ENCODE results near the gene HPS5. TPM values are rescaled to one million over a fixed set of nuclear protein-coding genes. Genes with fewer than 3 reads are reported as not detected.
"Not testable (repeated sequence)": the region's sequence is repeated elsewhere in the genome, so short reads cannot be mapped to it uniquely, and the experiment has no call there.

HPS5 gene
- total RNA-seq, 2 experiments from 2014 or later: 15.8 to 18.0 TPM

GRCh38 chr11:18270102-18270501 lies 51.8 kb downstream of the HPS5 start:
- peaks cover 15% of the 10 kb centered on the region for H3K4me1 Mint-ChIP-seq (ENCODE audit: low read depth)
- CTCF ChIA-PET: interaction anchor here (1.0 kb wide), 1 partner anchor 26 kb away, joined by 3 read pairs; no protein-coding TSS in a partner anchor

GRCh38 chr11:18269252-18269651 lies 52.7 kb downstream of the HPS5 start:
- DNase-seq; H3K36me3 Mint-ChIP-seq (ENCODE audit: low read depth); H3K27me3 Mint-ChIP-seq (ENCODE audit: low read depth); CTCF ChIA-PET; ATAC-seq; POLR2A ChIA-PET; H3K4me3 Mint-ChIP-seq; H3K27ac Mint-ChIP-seq; H3K9me3 Mint-ChIP-seq (ENCODE audit: insufficient read depth): not testable (repeated sequence)
- peaks cover 22% of the 10 kb centered on the region for H3K4me1 Mint-ChIP-seq (ENCODE audit: low read depth)

More at GRCh38 chr11:18270102-18270501, 51.8 kb downstream of the HPS5 start:
- ATAC-seq: no peak
- Mint-ChIP-seq H3K27ac (no peak overlapping the region), H3K9me3 (ENCODE audit: insufficient read depth) (no peaks in the 10 kb centered on the region), H3K36me3 (ENCODE audit: low read depth) (peaks cover under 1% of the 10 kb centered on the region), H3K4me3 (no peak overlapping the region), H3K27me3 (ENCODE audit: low read depth) (no peaks in the 10 kb centered on the region)
- POLR2A ChIA-PET: no interaction called here
- DNase-seq: no peak

- Mint-ChIP-seq H3K27ac (peak overlapping the region; percentile 39), H3K4me1 (ENCODE audit: low read depth) (peaks cover 24% of the 10 kb centered on the region)
- POLR2A ChIA-PET: interaction anchor here (1.2 kb wide), 1 partner anchor 54 kb away, joined by 3 read pairs; no protein-coding TSS in a partner anchor
- CTCF ChIA-PET; DNase-seq; H3K9me3 Mint-ChIP-seq (ENCODE audit: insufficient read depth); H3K27me3 Mint-ChIP-seq (ENCODE audit: low read depth); H3K4me3 Mint-ChIP-seq; H3K36me3 Mint-ChIP-seq (ENCODE audit: low read depth): not testable (repeated sequence)
- ATAC-seq: peak; percentile 67
Measured at GRCh38 chr11:18267335-18268133, 54.4 kb downstream of the HPS5 start.

- H3K27ac Mint-ChIP-seq: no peak within 1 kb of the TSS
- peaks cover 3% of the 10 kb centered on the region for H3K27me3 Mint-ChIP-seq (ENCODE audit: low read depth)
- ATAC-seq: no peak
- no peaks in the 10 kb centered on the region for H3K36me3 Mint-ChIP-seq (ENCODE audit: low read depth)
- CTCF ChIA-PET: interaction anchor here (0.9 kb wide), 1 partner anchor 42 kb away, joined by 3 read pairs; no protein-coding TSS in a partner anchor
- POLR2A ChIA-PET: interaction anchor here (0.9 kb wide), 1 partner anchor 128 kb away, joined by 3 read pairs; the partner anchor contains the start of gene LDHA
- no peaks in the 10 kb centered on the region for H3K9me3 Mint-ChIP-seq (ENCODE audit: insufficient read depth)
- DNase-seq: no peak
- H3K4me1 Mint-ChIP-seq (ENCODE audit: low read depth): peaks cover 24% of the 10 kb centered on the region
- H3K4me3 Mint-ChIP-seq: no peak within 1 kb of the TSS
Measured at GRCh38 chr11:18265949-18266348, 56.0 kb downstream of the HPS5 start, which contains the start of gene SAA1. TSS of gene SAA1 (plus strand) at chr11:18266264. CDS start at chr11:18266888, 624 bp downstream.

GRCh38 chr11:18264677-18265555 lies 57.0 kb downstream of the HPS5 start:
- Mint-ChIP-seq H3K36me3 (ENCODE audit: low read depth) (no peaks in the 10 kb centered on the region), H3K27me3 (ENCODE audit: low read depth) (peaks cover 3% of the 10 kb centered on the region), H3K4me3 (no peak overlapping the region), H3K27ac (no peak overlapping the region), H3K4me1 (ENCODE audit: low read depth) (peaks cover 24% of the 10 kb centered on the region), H3K9me3 (ENCODE audit: insufficient read depth) (no peaks in the 10 kb centered on the region)
- POLR2A ChIA-PET: interaction anchor here (0.9 kb wide), 1 partner anchor 129 kb away, joined by 3 read pairs; the partner anchor contains the start of gene LDHA
- ATAC-seq: no peak
- CTCF ChIA-PET: interaction anchor here (0.9 to 1.3 kb wide), 2 partner anchors 21 to 41 kb away, joined by 3 to 7 read pairs; no protein-coding TSS in a partner anchor
- no peak for DNase-seq

GRCh38 chr11:18264035-18264434 lies 57.9 kb downstream of the HPS5 start:
- ATAC-seq (no peak), DNase-seq (no peak)
- Mint-ChIP-seq H3K27me3 (ENCODE audit: low read depth) (peaks cover 3% of the 10 kb centered on the region), H3K9me3 (ENCODE audit: insufficient read depth) (no peaks in the 10 kb centered on the region), H3K4me3 (no peak overlapping the region), H3K27ac (no peak overlapping the region), H3K4me1 (ENCODE audit: low read depth) (peaks cover 24% of the 10 kb centered on the region), H3K36me3 (ENCODE audit: low read depth) (no peaks in the 10 kb centered on the region)
- POLR2A ChIA-PET: interaction anchor here (0.6 kb wide), 1 partner anchor 468 kb away, joined by 3 read pairs; no protein-coding TSS in a partner anchor
- CTCF ChIA-PET: interaction anchor here (1.3 kb wide), 1 partner anchor 20 kb away, joined by 7 read pairs; no protein-coding TSS in a partner anchor

GRCh38 chr11:18262681-18263350 lies 59.1 kb downstream of the HPS5 start:
- H3K36me3 Mint-ChIP-seq (ENCODE audit: low read depth); POLR2A ChIA-PET; H3K27ac Mint-ChIP-seq; H3K9me3 Mint-ChIP-seq (ENCODE audit: insufficient read depth); CTCF ChIA-PET; H3K27me3 Mint-ChIP-seq (ENCODE audit: low read depth); ATAC-seq; H3K4me3 Mint-ChIP-seq; DNase-seq: not testable (repeated sequence)
- H3K4me1 Mint-ChIP-seq (ENCODE audit: low read depth): peaks cover 18% of the 10 kb centered on the region

- ChIA-PET CTCF (no interaction called here), POLR2A (no interaction called here)
- Mint-ChIP-seq H3K27me3 (ENCODE audit: low read depth) (peaks cover 8% of the 10 kb centered on the region), H3K4me3 (no peak overlapping the region), H3K27ac (no peak overlapping the region), H3K9me3 (ENCODE audit: insufficient read depth) (no peaks in the 10 kb centered on the region), H3K36me3 (ENCODE audit: low read depth) (no peaks in the 10 kb centered on the region), H3K4me1 (ENCODE audit: low read depth) (peaks cover 14% of the 10 kb centered on the region)
- no peak for DNase-seq
- ATAC-seq: no peak
Measured at GRCh38 chr11:18261721-18262120, 60.2 kb downstream of the HPS5 start.

GRCh38 chr11:18259259-18259658 lies 62.7 kb downstream of the HPS5 start:
- no peak overlapping the region for H3K27ac Mint-ChIP-seq
- H3K27me3 Mint-ChIP-seq (ENCODE audit: low read depth): peaks cover 14% of the 10 kb centered on the region
- H3K36me3 Mint-ChIP-seq (ENCODE audit: low read depth): no peaks in the 10 kb centered on the region
- ATAC-seq (no peak), DNase-seq (no peak)
- ChIA-PET POLR2A (no interaction called here), CTCF (interaction anchor here (1.4 kb wide), 1 partner anchor 15 kb away, joined by 7 read pairs; no protein-coding TSS in a partner anchor)
- H3K9me3 Mint-ChIP-seq (ENCODE audit: insufficient read depth): no peaks in the 10 kb centered on the region
- no peak overlapping the region for H3K4me3 Mint-ChIP-seq
- H3K4me1 Mint-ChIP-seq (ENCODE audit: low read depth): peaks cover 2% of the 10 kb centered on the region

GRCh38 chr11:18254781-18255361 lies 67.1 kb downstream of the HPS5 start:
- ChIA-PET POLR2A (no interaction called here), CTCF (no interaction called here)
- H3K27me3 Mint-ChIP-seq (ENCODE audit: low read depth): peaks cover 13% of the 10 kb centered on the region
- H3K27ac Mint-ChIP-seq: no peak overlapping the region
- ATAC-seq (no peak), DNase-seq (no peak)
- H3K9me3 Mint-ChIP-seq (ENCODE audit: insufficient read depth): no peaks in the 10 kb centered on the region
- no peaks in the 10 kb centered on the region for H3K36me3 Mint-ChIP-seq (ENCODE audit: low read depth)
- H3K4me3 Mint-ChIP-seq: no peak overlapping the region
- no peaks in the 10 kb centered on the region for H3K4me1 Mint-ChIP-seq (ENCODE audit: low read depth)

- no peak overlapping the region for H3K4me3 Mint-ChIP-seq
- H3K36me3 Mint-ChIP-seq (ENCODE audit: low read depth): no peaks in the 10 kb centered on the region
- ATAC-seq (no peak), DNase-seq (peak; percentile 17)
- peaks cover 14% of the 10 kb centered on the region for H3K27me3 Mint-ChIP-seq (ENCODE audit: low read depth)
- no peak overlapping the region for H3K27ac Mint-ChIP-seq
- ChIA-PET CTCF (interaction anchor here (1.5 kb wide), 1 partner anchor 139 kb away, joined by 3 read pairs; no protein-coding TSS in a partner anchor), POLR2A (no interaction called here)
- no peaks in the 10 kb centered on the region for H3K4me1 Mint-ChIP-seq (ENCODE audit: low read depth)
- H3K9me3 Mint-ChIP-seq (ENCODE audit: insufficient read depth): no peaks in the 10 kb centered on the region
Measured at GRCh38 chr11:18253778-18254338, 68.1 kb downstream of the HPS5 start.

Measured in activated CD8-positive, alpha-beta T cell treated with anti-CD3 and anti-CD28 coated beads, Interleukin-2, amount 10 ng/mL, durations not matched to agents 7 days and 5 days (primary cell).